ENCODE data around the gene TEX14.

Gene TEX14

GRCh38 chr17:58516644-58517377 lies 175.0 kb downstream of the TEX14 start:
- Histone ChIP-seq H3K36me3 (ENCODE audit: control insufficient read depth, insufficient read depth, low read length) (0 out of 2 replicates have a peak, but pooled peaks cover 2% of the 10 kb centered on the region), H3K27me3 (ENCODE audit: control insufficient read depth, insufficient read depth, low read length) (no peaks in the 10 kb centered on the region), H3K27ac (ENCODE audit: low read length) (no peak overlapping the region), H3K9me3 (ENCODE audit: control insufficient read depth, insufficient read depth, low read length) (no peaks in the 10 kb centered on the region), H3K4me3 (ENCODE audit: low read length) (peak overlapping the region; percentile 61; the same call in 1 of the 2 replicates), H3K4me1 (ENCODE audit: control insufficient read depth, insufficient read depth, low read length) (peaks cover 4% of the 10 kb centered on the region; the same call in 1 of the 2 replicates)
- no CpG with 5 or more reads among the region's 2 CpGs for WGBS (ENCODE audit: insufficient coverage, insufficient read length)
- no peak for DNase-seq (ENCODE audit: low read depth, low spot score)

GRCh38 chr17:58515286-58515685 lies 176.6 kb downstream of the TEX14 start:
- WGBS (ENCODE audit: insufficient coverage, insufficient read length) = no CpG with 5 or more reads among the region's 2 CpGs
- peaks cover 9% of the 10 kb centered on the region; the same call in 1 of the 2 replicates for H3K36me3 ChIP-seq (ENCODE audit: control insufficient read depth, insufficient read depth, low read length)
- no peaks in the 10 kb centered on the region for H3K9me3 ChIP-seq (ENCODE audit: control insufficient read depth, insufficient read depth, low read length)
- H3K4me1 ChIP-seq (ENCODE audit: control insufficient read depth, insufficient read depth, low read length) = peaks cover 4% of the 10 kb centered on the region; the same call in 1 of the 2 replicates
- DNase-seq (ENCODE audit: low read depth, low spot score) = no peak
- no peak overlapping the region for H3K4me3 ChIP-seq (ENCODE audit: low read length)
- no peak overlapping the region for H3K27ac ChIP-seq (ENCODE audit: low read length)
- H3K27me3 ChIP-seq (ENCODE audit: control insufficient read depth, insufficient read depth, low read length) = no peaks in the 10 kb centered on the region

- H3K27me3 ChIP-seq (ENCODE audit: control insufficient read depth, insufficient read depth, low read length) = no peaks in the 10 kb centered on the region
- WGBS (ENCODE audit: insufficient coverage, insufficient read length) = no CpG with 5 or more reads among the region's 11 CpGs
- H3K9me3 ChIP-seq (ENCODE audit: control insufficient read depth, insufficient read depth, low read length) = no peaks in the 10 kb centered on the region
- no peak overlapping the region; the same call in 1 of the 2 replicates for H3K4me3 ChIP-seq (ENCODE audit: low read length)
- H3K36me3 ChIP-seq (ENCODE audit: control insufficient read depth, insufficient read depth, low read length) = peaks cover 12% of the 10 kb centered on the region; the same call in 1 of the 2 replicates
- H3K27ac ChIP-seq (ENCODE audit: low read length) = no peak overlapping the region
- H3K4me1 ChIP-seq (ENCODE audit: control insufficient read depth, insufficient read depth, low read length) = peaks cover 4% of the 10 kb centered on the region; the same call in 1 of the 2 replicates
- no peak for DNase-seq (ENCODE audit: low read depth, low spot score)
Measured at GRCh38 chr17:58514770-58515157, 177.1 kb downstream of the TEX14 start.

GRCh38 chr17:58513965-58514769 lies 177.7 kb downstream of the TEX14 start, which contains the start of gene MTMR4:
Gene MTMR4, minus strand, starts transcription at chr17:58514638. Its CDS starts 231 bp downstream, at chr17:58514407.
- H3K36me3 ChIP-seq (ENCODE audit: control insufficient read depth, insufficient read depth, low read length) = peaks cover 15% of the 10 kb centered on the region; the same call in 1 of the 2 replicates
- DNase-seq (ENCODE audit: low read depth, low spot score) = peak; percentile 70
- no CpG with 5 or more reads among the region's 64 CpGs for WGBS (ENCODE audit: insufficient coverage, insufficient read length)
- H3K9me3 ChIP-seq (ENCODE audit: control insufficient read depth, insufficient read depth, low read length) = no peaks in the 10 kb centered on the region
- H3K4me1 ChIP-seq (ENCODE audit: control insufficient read depth, insufficient read depth, low read length) = peaks cover 4% of the 10 kb centered on the region; the same call in 1 of the 2 replicates
- no peaks in the 10 kb centered on the region for H3K27me3 ChIP-seq (ENCODE audit: control insufficient read depth, insufficient read depth, low read length)
- H3K4me3 ChIP-seq (ENCODE audit: low read length) = peak within 1 kb of the TSS; percentile 85
- no peak within 1 kb of the TSS for H3K27ac ChIP-seq (ENCODE audit: low read length)

GRCh38 chr17:58513267-58513964 lies 178.4 kb downstream of the TEX14 start:
- H3K27ac ChIP-seq (ENCODE audit: low read length) = no peak overlapping the region
- peaks cover 4% of the 10 kb centered on the region; the same call in 1 of the 2 replicates for H3K4me1 ChIP-seq (ENCODE audit: control insufficient read depth, insufficient read depth, low read length)
- peaks cover 20% of the 10 kb centered on the region for H3K36me3 ChIP-seq (ENCODE audit: control insufficient read depth, insufficient read depth, low read length)
- no CpG with 5 or more reads among the region's 14 CpGs for WGBS (ENCODE audit: insufficient coverage, insufficient read length)
- peak overlapping the region; percentile 85; the same call in 1 of the 2 replicates for H3K4me3 ChIP-seq (ENCODE audit: low read length)
- no peak for DNase-seq (ENCODE audit: low read depth, low spot score)
- no peaks in the 10 kb centered on the region for H3K27me3 ChIP-seq (ENCODE audit: control insufficient read depth, insufficient read depth, low read length)
- no peaks in the 10 kb centered on the region for H3K9me3 ChIP-seq (ENCODE audit: control insufficient read depth, insufficient read depth, low read length)

- Histone ChIP-seq H3K4me3 (ENCODE audit: low read length) (no peak overlapping the region), H3K27ac (ENCODE audit: low read length) (no peak overlapping the region), H3K4me1 (ENCODE audit: control insufficient read depth, insufficient read depth, low read length) (no peaks in the 10 kb centered on the region), H3K36me3 (ENCODE audit: control insufficient read depth, insufficient read depth, low read length) (peaks cover 32% of the 10 kb centered on the region), H3K9me3 (ENCODE audit: control insufficient read depth, insufficient read depth, low read length) (no peaks in the 10 kb centered on the region), H3K27me3 (ENCODE audit: control insufficient read depth, insufficient read depth, low read length) (no peaks in the 10 kb centered on the region)
- DNase-seq (ENCODE audit: low read depth, low spot score) = no peak
- WGBS (ENCODE audit: insufficient coverage, insufficient read length) = no CpG with 5 or more reads among the region's 5 CpGs
Measured at GRCh38 chr17:58510075-58510474, 181.8 kb downstream of the TEX14 start.

- no peak overlapping the region for H3K27ac ChIP-seq (ENCODE audit: low read length)
Measured at GRCh38 chr17:58508341-58509067, 183.3 kb downstream of the TEX14 start.

GRCh38 chr17:58507123-58507634 lies 184.7 kb downstream of the TEX14 start:
- no CpG with 5 or more reads among the region's 13 CpGs for WGBS (ENCODE audit: insufficient coverage, insufficient read length)
- H3K27ac ChIP-seq (ENCODE audit: low read length) = no peak overlapping the region
- DNase-seq (ENCODE audit: low read depth, low spot score) = no peak

More at GRCh38 chr17:58508341-58509067, 183.3 kb downstream of the TEX14 start:
- Histone ChIP-seq H3K9me3 (ENCODE audit: control insufficient read depth, insufficient read depth, low read length) (no peaks in the 10 kb centered on the region), H3K4me3 (ENCODE audit: low read length) (no peak overlapping the region), H3K27me3 (ENCODE audit: control insufficient read depth, insufficient read depth, low read length) (no peaks in the 10 kb centered on the region), H3K36me3 (ENCODE audit: control insufficient read depth, insufficient read depth, low read length) (peaks cover 42% of the 10 kb centered on the region), H3K4me1 (ENCODE audit: control insufficient read depth, insufficient read depth, low read length) (no peaks in the 10 kb centered on the region)
- DNase-seq (ENCODE audit: low read depth, low spot score) = no peak
- WGBS (ENCODE audit: insufficient coverage, insufficient read length) = no CpG with 5 or more reads among the region's 10 CpGs

More at GRCh38 chr17:58507123-58507634, 184.7 kb downstream of the TEX14 start:
- no peak overlapping the region for H3K4me3 ChIP-seq (ENCODE audit: low read length)
- peaks cover 44% of the 10 kb centered on the region for H3K36me3 ChIP-seq (ENCODE audit: control insufficient read depth, insufficient read depth, low read length)
- no peaks in the 10 kb centered on the region for H3K9me3 ChIP-seq (ENCODE audit: control insufficient read depth, insufficient read depth, low read length)
- no peaks in the 10 kb centered on the region for H3K27me3 ChIP-seq (ENCODE audit: control insufficient read depth, insufficient read depth, low read length)
- H3K4me1 ChIP-seq (ENCODE audit: control insufficient read depth, insufficient read depth, low read length) = no peaks in the 10 kb centered on the region

All from iPS DF 6.9 (cell line).